Activated CD4-positive, CD25-positive, alpha-beta regulatory T cell (primary cell): ENCODE data around the gene CDH23.

Experiments
- DNase-seq, 4 experiments: peaks; one replicate each; lab custom pipeline; 2025; lab: John Stamatoyannopoulos, UW

The CDH23 gene

DNA sequence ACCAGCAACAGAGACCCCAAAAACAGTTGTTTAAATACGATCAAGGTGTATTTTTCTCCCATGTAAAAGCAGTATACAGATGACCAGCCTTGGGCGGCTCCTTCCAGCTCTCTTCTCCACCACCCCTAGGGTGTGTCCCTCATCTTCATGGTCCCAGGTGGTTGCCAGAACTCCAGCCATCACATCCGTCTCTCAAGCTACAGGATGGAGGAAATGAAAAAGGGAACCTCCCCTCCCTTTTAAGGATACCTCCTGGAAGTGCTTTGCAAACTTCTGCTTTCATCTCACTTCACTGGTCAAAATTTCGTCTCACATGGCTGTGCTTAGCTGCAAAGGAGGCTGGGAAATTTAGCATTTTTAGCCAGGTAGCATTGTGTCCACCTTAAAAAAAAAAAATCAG lies 263.6 kb downstream of the CDH23 start:
- DNase-seq, result no peak

DNA sequence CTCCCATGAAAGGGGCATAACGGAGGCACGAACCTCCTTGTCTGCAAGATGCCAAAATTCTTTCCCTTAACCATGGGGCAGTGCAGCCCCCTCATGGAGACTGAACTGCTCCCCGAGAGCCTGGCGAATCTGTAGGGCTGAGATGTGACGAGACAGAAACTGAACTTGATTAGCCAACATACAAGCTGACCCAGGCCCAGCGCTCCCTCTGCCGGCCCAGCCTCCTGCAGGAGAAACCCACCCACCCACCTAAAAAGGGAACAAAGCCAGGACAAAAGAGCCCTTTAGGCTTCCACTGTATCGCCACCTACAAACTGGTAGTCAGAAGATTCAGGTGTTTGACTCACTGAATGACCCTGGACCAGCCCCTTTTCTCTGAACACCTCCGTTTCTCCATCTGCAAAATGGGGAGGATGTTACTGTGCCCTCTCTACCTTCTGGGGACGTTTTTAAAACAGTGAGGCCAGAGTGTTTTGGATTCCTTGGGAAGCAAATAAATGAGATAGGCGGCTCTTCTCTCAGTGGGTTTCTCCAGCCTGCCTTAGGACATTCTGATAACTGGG lies 264.4 kb downstream of the CDH23 start:
- no peak for DNase-seq

DNA sequence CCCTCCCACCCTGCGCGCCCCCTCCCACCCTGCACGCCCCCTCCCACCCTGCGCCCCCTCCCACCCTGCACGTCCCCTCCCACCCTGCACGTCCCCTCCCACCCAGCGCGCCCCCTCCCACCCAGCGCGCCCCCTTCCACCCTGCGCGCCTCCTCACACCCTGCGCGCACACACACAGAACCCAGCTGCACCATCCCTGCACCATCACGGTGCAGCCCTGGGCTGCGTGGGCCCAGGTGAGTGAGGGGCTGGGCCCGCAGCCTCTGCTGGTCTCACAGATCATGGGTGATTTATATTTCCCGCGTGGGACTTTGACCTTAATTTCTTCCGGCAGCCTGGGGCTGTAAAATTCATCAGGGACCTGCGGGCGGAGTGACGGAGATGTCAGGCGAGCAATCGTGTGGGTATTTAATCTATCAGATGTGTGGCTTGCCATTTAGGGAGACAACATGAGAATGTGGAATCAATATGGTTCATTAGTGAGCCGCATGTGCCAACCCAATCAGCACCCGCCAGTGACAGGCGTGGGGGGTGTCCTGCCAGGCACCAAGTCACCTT lies 265.1 kb downstream of the CDH23 start:
- no peak for DNase-seq

DNA sequence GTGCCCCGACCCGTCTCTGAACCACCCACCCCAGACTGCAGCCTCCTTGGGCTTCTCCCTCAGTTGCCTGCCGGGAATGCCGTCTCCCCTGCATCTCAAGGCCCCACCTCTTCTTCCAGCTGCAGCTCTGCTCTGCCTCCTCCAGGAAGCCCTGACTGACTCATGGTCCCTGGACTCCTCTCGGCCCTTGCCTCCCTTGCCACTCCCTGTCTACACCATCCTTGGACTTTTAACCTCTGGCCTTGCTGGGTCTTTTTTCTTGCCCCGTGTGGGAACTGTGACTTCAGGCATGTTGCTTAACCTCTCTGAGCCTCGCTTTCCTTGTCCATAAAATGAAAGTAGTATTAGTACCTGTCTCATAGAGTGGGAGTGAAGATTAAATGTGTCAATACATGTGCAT lies 266.6 kb downstream of the CDH23 start:
- no peak for DNase-seq

DNA sequence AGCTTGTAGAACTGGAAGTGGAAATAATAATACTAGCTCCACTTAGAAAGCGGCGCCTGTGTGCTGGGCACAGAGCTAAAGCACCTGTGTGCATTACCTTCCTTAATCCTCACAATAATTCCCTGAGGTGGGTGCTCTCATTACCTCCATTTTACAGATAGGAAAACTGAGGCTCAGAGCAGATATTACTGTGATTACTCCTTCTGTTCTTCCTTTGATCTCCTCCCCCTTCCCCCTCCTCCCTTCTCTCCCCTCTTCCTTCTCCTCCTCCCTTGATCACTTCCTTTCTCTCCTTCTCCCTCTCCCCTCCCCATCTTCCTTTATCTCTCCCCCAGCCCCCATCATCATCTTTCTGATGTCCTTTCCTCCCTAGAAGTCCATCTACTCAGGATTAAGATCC lies 267.9 kb downstream of the CDH23 start:
- no peak for DNase-seq

DNA sequence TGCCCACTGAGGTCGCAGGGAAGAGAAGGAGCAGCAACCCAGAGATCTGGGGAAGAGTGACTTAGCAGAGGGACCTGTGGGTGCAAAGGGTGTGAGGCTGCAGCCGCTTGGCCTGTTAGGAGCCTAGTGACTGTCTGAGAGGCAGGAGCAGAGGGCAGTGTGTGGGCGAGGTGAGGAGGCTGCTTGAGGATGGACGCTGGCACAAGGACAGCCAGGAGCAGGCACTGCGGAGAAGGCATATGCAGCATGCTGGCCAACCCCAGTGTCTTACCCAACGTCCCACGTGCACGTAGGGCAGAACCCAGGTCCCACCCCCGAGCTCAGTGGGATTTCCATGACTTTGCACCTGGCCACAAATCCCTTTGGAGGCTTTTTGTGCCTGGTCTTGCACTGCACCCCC lies 268.7 kb downstream of the CDH23 start:
- no peak for DNase-seq

DNA sequence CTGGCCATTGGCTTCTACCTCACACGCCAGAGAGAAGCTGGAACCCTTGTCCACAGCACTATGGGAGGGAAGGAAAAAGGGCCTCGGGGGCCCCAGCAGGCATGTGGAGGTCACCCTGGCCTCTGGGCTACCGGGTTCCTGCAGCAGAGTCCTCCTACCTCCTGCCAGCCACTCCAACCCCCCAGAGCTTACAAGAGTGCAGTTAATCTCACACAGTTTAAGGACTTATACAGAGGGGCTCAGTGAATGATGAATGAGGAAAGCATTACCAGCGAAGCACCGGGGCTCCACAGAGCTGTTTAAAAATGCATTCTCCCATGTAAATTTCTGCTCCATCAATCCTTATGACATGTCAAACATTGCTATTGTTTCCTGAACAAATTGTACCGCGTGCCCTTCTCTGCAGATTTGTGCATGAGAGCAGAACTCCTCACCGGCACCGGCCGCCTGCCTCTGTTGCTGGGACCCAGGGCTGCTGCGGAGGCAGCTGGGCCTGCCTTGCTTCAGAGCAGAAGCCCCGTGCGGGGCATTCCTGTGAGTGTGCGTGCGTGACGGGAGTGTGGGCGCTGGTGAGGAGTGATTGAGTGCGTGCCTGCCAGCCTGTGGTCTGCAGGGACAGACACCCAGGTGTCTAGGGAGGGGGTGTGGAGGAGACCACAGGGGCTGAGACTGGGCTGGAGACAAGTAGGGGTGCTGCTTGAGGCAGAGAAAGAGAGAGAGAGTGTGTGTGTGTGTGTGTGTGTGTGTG lies 270.1 kb downstream of the CDH23 start:
- DNase-seq, result no peak

DNA sequence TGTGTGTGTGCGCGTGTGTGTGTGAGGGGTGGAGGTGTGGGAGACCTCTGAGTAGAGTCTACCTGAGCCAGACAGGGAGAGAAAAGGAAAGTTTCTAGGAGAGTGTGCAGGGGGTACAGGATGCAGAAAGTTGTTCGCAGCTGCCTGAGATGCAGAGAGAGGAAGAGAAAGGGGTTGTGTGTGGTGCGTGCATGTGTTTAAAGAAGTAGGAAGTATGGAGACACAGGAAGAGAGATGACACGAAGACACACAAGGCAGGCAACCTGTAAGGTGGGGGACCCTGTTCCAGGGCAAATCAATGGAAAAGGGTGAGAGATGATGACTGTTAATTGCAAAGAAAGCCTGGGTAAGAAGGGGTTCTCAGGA lies 270.6 kb downstream of the CDH23 start:
- DNase-seq, result no peak

DNA sequence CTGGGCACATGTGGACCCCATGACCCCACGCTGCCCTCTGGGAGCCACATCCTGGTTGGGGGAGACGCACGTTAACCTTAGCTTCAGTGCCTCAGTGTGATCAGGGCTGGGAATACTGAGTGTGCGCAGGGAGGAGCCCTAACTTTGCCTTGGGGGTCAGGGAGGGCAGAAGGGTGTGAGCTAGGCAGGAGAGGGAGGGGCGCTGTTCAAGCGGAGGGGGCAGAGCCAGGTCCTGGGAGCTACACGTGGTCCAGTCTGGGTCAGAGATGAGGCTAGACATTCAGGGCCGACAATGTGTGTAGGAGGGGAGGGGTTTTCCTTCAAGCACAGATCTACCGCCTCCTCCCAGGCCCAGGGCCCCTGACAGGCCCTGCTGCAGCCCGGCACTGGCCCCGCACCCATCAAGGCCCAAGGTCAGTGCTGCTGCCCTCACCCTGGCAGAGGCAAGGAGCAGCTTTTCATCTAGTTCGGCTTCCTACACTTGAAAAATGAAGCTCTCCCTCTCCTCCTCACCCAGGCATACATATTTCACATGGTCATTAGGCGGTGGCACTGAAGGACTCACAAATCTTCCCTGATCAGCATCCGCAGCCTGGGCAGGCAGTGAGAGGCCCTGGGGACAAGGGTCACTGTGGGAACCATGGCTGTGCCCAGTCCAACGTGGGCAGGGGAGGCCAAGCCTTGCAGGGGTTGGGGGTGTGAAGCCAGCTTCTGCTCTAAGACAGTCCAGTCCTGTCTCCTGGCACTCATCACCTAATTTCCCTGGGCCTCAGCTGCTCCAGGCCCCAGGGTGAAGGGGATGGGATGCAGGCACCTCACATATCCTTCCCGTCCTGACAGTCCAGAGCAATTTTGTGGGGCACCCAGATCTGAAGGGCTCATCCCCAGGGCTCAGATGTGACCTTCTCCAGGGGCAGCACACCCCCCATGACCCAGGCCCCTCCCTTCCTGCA lies 275.6 kb downstream of the CDH23 start:
- no peak for DNase-seq

DNA sequence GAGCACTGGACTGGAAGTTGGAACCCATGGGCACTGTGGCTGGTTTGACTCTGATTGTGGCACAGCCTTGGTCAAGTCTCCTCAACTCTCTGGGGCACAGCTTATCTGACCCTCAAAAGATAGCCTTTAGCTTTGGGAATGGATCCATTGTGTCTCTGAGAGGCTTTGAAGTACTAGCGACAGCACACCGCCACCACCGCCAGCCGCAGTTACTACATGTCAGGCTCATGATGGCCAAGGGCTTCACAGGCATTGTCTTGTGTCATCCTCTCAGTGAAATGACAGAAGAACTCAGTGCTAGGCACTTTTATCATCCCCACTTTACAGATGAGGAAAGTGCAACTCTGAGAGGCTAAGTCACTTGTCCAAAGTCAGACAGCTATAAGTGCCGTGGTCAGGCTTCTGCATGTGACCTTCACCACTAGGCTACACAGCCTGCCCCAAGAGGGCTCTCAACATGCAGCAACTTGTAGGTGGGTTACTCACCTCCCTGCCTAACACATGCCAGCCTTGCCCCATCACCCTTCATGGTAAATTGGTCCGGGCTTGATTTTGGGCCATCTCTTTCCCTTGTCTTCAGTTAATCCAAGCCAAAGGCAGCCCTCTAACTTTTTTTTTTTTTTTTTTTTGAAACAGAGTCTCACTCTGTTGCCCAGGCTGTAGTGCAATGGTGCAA lies 278.7 kb downstream of the CDH23 start:
- DNase-seq, result no peak

DNA sequence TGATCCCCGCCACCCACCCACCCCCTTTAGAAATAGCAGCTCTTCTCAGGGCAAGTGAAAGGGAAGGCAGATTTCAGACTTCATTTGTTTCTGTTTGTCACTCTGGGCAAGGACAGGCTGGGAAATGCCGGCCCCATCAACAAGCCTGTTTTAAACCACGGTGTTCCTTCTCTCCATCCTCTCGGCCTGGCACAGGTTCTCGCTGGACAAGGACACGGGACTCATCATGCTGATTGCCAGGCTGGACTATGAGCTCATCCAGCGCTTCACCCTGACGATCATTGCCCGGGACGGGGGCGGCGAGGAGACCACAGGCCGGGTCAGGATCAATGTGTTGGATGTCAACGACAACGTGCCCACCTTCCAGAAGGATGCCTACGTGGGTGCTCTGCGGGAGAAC lies 280.5 kb downstream of the CDH23 start:
- no peak for DNase-seq

DNA sequence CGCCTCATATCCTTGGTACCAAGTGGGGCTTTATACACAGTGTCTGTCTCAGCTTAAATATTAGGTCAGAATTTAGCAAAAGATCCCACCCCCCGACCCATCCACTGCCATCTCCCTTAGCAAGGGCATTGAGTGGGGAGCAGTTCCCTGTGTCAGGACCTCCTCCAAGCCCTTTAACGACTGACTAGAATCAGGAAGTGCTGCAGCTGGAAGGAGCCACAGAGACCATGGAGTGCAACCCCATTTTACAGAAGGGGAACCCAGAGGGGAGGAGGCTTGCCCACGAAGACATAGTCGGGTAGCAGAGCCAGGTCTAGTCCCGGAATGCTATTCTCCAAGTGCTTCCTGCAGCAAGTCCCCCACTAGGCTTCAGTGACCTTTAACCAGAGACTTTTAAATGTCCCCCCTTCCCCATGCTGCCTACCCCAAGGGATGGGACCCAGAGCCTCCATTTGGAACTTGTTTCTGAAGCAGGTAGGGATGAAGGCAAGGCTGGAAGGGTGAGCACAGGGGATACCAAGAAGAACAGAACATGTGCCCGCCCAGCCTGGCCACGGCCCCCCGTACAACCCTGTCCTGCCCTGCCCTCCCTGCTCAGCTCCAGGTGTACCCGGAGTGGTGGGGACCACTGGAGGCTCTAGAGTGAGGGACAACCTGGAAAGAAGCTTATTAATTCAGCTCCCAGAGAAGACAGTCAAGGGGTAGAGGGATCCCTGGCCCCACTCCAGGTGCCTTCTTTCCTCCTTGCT lies 281.5 kb downstream of the CDH23 start:
- no peak for DNase-seq

DNA sequence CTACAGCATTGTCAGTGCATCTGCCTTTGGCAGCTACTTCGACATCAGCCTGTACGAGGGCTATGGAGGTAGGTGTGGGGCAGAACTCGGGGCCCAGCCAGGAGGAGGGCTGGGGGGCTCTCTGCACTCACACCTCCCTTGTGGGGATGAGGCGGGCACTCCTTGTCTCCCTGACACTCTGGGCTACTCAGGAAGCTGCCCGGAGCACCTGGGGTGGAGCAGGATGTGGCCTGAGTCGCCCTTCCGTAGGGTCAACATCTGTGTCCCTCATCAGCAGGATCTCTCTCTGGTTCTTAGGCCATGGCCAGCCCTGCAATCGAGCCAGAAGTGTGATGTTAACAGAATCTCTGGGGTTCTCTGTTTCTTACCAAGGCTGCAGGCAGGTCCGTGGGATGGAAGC lies 282.7 kb downstream of the CDH23 start:
- DNase-seq, result no peak

DNA sequence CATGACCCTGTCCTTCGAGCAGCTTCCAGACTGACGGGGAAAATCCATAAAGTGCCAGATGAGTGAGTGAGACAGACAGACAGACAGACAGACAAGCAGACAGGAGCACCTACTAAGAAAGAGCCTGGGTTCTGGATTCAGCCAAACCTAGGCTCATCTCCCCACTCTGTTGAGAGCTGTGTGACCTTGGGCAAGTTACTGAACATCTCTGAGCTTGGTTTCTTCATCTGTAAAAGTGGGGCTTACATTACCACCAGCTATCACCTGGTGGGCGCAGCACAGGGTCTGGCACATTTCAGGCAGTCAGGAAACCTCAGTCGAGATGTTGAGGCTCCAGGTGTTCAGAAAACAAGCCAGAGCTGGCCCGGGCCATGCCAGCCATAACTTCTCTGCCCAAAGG lies 285.3 kb downstream of the CDH23 start:
- no peak for DNase-seq

DNA sequence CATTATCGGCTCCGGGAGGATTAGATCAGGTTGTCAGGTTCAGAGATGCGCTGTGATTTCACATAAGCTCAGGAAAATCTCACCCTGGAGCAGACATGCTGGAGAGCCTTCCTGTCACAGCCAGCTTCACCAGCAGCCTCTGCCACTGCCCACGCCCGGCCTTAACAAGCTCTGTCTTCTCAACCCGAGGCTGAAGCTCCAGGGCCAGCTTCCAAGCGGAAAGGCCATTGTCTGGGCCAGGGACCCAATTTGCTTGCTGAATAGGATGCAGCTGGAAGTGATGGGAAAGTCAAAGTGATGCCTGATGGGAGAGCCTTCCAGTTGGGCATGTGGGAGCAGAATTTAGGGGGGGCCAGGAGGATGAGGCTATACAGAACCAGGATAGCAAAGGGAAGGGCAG lies 286.6 kb downstream of the CDH23 start:
- DNase-seq, result no peak

DNA sequence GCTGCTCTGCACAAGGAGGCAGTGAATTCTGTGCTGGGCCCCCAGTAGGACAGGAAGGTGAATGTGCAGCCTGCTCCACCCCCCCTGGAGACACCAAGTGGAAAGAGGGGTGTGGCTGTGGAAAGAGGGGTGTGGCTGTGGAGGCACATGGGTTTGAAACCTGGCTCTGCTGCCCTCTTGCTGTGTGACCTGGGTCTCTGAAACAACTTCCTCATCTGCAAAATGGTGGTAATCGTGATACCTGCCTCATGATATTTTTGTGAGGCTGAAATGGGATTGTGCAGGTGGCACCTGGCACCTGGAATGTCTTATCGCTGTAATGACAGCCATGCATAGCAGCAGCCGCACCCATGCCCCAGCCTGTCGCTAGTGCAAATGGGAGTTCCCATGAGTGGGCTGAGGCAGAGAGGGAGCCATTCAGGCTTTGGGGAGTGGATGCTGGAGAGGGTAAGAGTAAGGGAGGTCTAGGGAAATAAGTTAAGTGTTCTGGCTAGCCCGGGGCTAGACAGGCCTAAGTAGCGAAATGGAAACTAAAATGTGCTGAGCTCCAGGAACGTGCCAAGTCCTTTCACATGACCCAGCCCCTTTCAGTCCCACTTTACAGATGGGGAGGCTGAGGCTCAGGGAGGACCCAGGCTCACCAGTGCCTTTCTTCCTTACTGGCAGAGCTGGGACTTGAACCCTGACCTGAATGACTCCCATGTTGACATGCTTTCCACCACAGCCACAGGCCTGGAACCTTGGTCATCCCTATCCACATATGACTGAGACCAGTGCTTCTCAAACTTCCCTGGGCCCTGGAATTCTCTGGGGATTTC lies 287.8 kb downstream of the CDH23 start:
- DNase-seq, result no peak

DNA sequence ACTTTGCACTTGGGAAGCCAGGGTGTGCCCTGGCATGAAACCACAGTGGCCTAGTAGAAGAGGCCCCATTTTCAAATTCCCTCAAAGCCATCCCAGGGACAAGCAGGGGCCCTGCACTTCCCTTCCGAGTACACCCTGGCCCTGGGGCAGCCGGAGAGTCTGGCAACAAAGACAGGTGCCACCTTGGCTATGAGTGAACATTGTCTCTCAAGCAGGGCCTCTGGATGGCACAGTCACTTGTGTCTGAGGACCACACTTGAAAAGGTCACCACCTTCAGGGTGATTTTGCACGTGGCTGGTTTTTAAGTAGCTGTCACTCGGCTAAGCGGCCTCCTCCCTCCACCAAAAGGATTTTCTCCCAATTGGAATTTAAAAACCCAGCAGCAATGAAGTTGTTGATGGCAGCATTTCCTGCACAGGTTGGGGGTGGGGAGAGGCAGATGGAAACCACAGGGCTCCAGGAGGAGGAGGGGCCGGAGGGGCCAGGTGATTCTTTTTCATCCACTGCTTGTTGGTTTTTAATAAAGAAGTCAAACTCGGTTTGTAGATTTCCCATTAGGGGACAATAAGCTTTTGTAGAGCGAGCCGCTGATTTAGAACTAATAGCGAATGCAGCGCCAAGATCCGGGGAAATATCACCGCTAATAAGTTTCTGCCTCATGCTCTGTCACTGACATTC lies 289.0 kb downstream of the CDH23 start:
- no peak for DNase-seq

DNA sequence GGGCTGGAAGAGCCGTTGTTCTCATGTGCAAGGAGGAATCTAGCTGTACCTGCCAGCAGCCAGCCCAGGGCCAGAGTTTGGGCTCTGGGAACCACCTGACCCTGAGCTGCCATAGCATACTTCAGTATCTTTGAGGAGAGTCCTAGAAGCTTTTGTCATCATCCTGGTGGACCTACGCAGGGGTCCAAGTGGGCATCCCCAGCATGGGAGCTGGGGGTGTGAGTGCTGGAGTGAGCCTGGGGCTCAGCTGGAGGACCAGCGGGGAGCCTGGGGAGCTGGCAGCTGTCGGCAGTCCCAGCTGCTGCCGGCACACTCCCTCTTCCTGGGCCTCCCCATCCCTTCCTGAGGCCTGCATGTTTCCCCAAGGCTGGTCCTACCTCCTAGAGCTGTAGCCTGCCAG lies 290.4 kb downstream of the CDH23 start:
- DNase-seq, result no peak

DNA sequence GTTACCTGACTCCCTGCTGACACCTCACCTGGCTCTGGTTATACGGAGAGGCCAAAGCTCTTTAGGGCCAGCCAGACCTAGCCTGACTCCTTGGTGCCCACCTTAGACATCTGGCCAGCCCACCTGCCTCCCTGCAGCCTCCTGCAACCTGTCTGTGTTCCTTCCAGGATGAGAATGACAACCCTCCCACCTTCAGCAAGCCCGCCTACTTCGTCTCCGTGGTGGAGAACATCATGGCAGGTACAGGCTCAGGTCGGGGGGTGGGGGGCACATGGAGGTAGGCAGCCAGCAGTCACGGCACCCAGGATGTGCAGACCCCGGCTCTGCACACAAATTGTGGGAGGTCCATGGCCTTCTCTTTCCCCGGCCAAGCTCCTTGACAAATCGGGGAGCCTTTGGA lies 290.8 kb downstream of the CDH23 start:
- no peak for DNase-seq

DNA sequence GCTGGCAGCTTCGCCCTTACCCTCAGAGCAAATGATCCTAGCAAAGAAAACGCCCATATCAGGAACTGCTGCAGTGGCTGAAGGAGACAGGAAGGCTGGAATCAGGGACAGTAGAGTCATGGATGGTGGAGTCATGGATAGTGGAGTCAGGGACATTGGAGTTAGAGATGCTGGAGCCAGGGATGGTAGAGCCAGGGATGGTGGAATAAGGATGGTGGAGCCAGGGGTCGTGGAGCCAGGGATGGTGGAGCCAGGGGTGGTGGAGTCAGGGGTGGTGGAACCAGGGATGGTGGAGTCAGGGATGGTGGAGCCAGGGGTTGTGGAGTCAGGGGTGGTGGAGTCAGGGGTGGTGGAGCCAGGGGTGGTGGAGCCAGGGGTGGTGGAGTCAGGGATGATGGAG lies 291.5 kb downstream of the CDH23 start:
- no peak for DNase-seq
